Mesenchymal stem cell (in vitro differentiated cells and primary cell): ENCODE measurements around the gene AOPEP.

Experiments used
- DNase-seq: peaks from one replicate; pipeline ENCODE4 v3.0.0-alpha.2; 2013
- H2AFZ ChIP-seq: one replicate; pipeline ENCODE4 v1.6.1; 2013; ENCODE audit warnings: low read depth, mild to moderate bottlenecking, control low read depth, inconsistent platforms, low read length, moderate library complexity
- H2AK5ac ChIP-seq: 2 replicates; pipeline ENCODE4 v1.6.1; 2013; ENCODE audit warnings: low read length, moderate library complexity, mild to moderate bottlenecking, inconsistent platforms; ENCODE audit not compliant: severe bottlenecking
- H2BK120ac ChIP-seq: one replicate; pipeline ENCODE4 v1.6.1; 2013; ENCODE audit warnings: low read depth, mild to moderate bottlenecking, inconsistent platforms, low read length, moderate library complexity
- H2BK12ac ChIP-seq, 2 experiments: one replicate each; pipeline ENCODE4 v1.6.1; 2013; ENCODE audit warnings: inconsistent platforms in 2 of 2, low read length in 2 of 2, mild to moderate bottlenecking in 2 of 2, moderate library complexity in 2 of 2, control low read depth in 1 of 2
- H2BK15ac ChIP-seq: one replicate; pipeline ENCODE4 v1.6.1; 2013; ENCODE audit warnings: mild to moderate bottlenecking, low read depth, inconsistent platforms; ENCODE audit not compliant: poor library complexity, severe bottlenecking
- H2BK5ac ChIP-seq: 2 replicates; pipeline ENCODE4 v1.6.1; 2013; ENCODE audit warnings: low read depth, mild to moderate bottlenecking, low read length, control low read depth, inconsistent platforms; ENCODE audit not compliant: poor library complexity, severe bottlenecking
- H3K14ac ChIP-seq, 2 experiments: one replicate each; pipeline ENCODE4 v1.6.1; 2013; ENCODE audit warnings: inconsistent platforms in 2 of 2, low read length in 2 of 2, control low read depth in 1 of 2, mild to moderate bottlenecking in 1 of 2, moderate library complexity in 1 of 2
- H3K18ac ChIP-seq, 2 experiments: one replicate each; pipeline ENCODE4 v1.6.1; 2013; ENCODE audit warnings: inconsistent platforms in 2 of 2, low read length in 2 of 2, control low read depth in 1 of 2, low read depth in 1 of 2, mild to moderate bottlenecking in 1 of 2
- H3K23ac ChIP-seq, 2 experiments: one replicate each; pipeline ENCODE4 v1.6.1; 2013; ENCODE audit warnings: inconsistent platforms in 2 of 2, low read length in 2 of 2, mild to moderate bottlenecking in 2 of 2, moderate library complexity in 2 of 2, control low read depth in 1 of 2
- H3K27ac ChIP-seq: 2 replicates; pipeline ENCODE4 v1.5.1; 2013; ENCODE audit warnings: mild to moderate bottlenecking, moderate library complexity, low read length, control low read depth, inconsistent platforms; ENCODE audit not compliant: poor library complexity, severe bottlenecking
- H3K27me3 ChIP-seq, 2 experiments: 2 replicates each; pipeline versions ENCODE4 v1.6.1 to v1.7.0; 2013; ENCODE audit warnings: low read length in 2 of 2, mild to moderate bottlenecking in 2 of 2, moderate library complexity in 2 of 2, control low read depth in 1 of 2, inconsistent platforms in 1 of 2; ENCODE audit not compliant: control insufficient read depth in 1 of 2, insufficient read depth in 1 of 2
- H3K36me3 ChIP-seq, 2 experiments: 2 replicates each; pipeline versions ENCODE4 v1.6.1 to v1.7.0; 2013; ENCODE audit warnings: low read length in 2 of 2, control low read depth in 1 of 2, inconsistent platforms in 1 of 2, low read depth in 1 of 2, mild to moderate bottlenecking in 1 of 2; ENCODE audit not compliant: insufficient read depth in 2 of 2, control insufficient read depth in 1 of 2
- H3K4ac ChIP-seq, 2 experiments: one replicate each; pipeline ENCODE4 v1.6.1; 2013; ENCODE audit warnings: inconsistent platforms in 2 of 2, low read length in 2 of 2, mild to moderate bottlenecking in 2 of 2, moderate library complexity in 2 of 2, control low read depth in 1 of 2, low read depth in 1 of 2
- H3K4me1 ChIP-seq: 2 replicates; pipeline ENCODE4 v1.6.1; 2013; ENCODE audit warnings: low read depth, low read length, control low read depth; ENCODE audit not compliant: control insufficient read depth, insufficient read depth
- H3K4me2 ChIP-seq: 2 replicates; pipeline ENCODE4 v1.6.1; 2013; ENCODE audit warnings: low read length, mild to moderate bottlenecking, inconsistent platforms; ENCODE audit not compliant: poor library complexity, severe bottlenecking
- H3K4me3 ChIP-seq, 2 experiments: 2 replicates each; pipeline versions ENCODE4 v1.5.1 to v1.7.0; 2013; ENCODE audit warnings: low read length in 2 of 2, mild to moderate bottlenecking in 2 of 2, control low read depth in 1 of 2, low read depth in 1 of 2; ENCODE audit not compliant: insufficient read depth in 1 of 2
- H3K79me1 ChIP-seq: replicated peaks from 2 replicates; pipeline ENCODE4 v1.6.1; 2013; ENCODE audit warnings: mild to moderate bottlenecking, control low read depth, low read length, inconsistent platforms; ENCODE audit not compliant: poor library complexity, severe bottlenecking
- H3K9ac ChIP-seq: 2 replicates; pipeline ENCODE4 v1.7.0; 2013; ENCODE audit warnings: mild to moderate bottlenecking, low read length, moderate library complexity
- H3K9me3 ChIP-seq: 2 replicates; pipeline ENCODE4 v1.7.0; 2013; ENCODE audit warnings: mild to moderate bottlenecking, low read length; ENCODE audit not compliant: control insufficient read depth
- H4K8ac ChIP-seq: one replicate; pipeline ENCODE4 v1.6.1; 2013; ENCODE audit warnings: inconsistent platforms, mild to moderate bottlenecking, low read length, moderate library complexity
- H4K91ac ChIP-seq: one replicate; pipeline ENCODE4 v1.6.1; 2013; ENCODE audit warnings: mild to moderate bottlenecking, low read length, inconsistent platforms
- WGBS: methylation state at CpG from one replicate; pipeline ENCODE4 v1.1.7; 2013; ENCODE audit warnings: mixed read lengths; 5-methylcytosine and 5-hydroxymethylcytosine counted together

The AOPEP gene

GRCh38 chr9:94741866-94742265, 15.4 kb downstream of the AOPEP start:
- no peaks in the 10 kb centered on the region for H3K27me3 ChIP-seq
- H2BK15ac ChIP-seq = no peak overlapping the region
- no peak overlapping the region for H3K14ac ChIP-seq
- peaks cover 0 to 5% of the 10 kb centered on the region in 2 experiments for H3K36me3 ChIP-seq
- no peak overlapping the region for H3K4me2 ChIP-seq
- peak; percentile 41 for DNase-seq
- no peak overlapping the region for H2BK12ac ChIP-seq
- H3K4ac ChIP-seq = no peak overlapping the region
- H2AFZ ChIP-seq = no peak overlapping the region
- no peak overlapping the region for H3K4me3 ChIP-seq
- no peaks in the 10 kb centered on the region for H3K9me3 ChIP-seq
- H3K9ac ChIP-seq = no peak overlapping the region
- H4K8ac ChIP-seq = no peak overlapping the region
- H3K79me1 ChIP-seq = peaks cover 31% of the 10 kb centered on the region
- H4K91ac ChIP-seq = no peak overlapping the region
- 42% methylated on average over 3 of the region's 3 CpGs for WGBS
- H3K27ac ChIP-seq = no peak overlapping the region
- H3K4me1 ChIP-seq = peaks cover 3% of the 10 kb centered on the region
- no peak overlapping the region for H2BK5ac ChIP-seq
- H2AK5ac ChIP-seq = no peak overlapping the region
- no peak overlapping the region for H3K18ac ChIP-seq
- no peak overlapping the region for H2BK120ac ChIP-seq
- H3K23ac ChIP-seq = no peak overlapping the region

- Histone ChIP-seq H3K9me3 (no peaks in the 10 kb centered on the region), H3K4me2 (no peak overlapping the region), H3K27me3 (no peaks in the 10 kb centered on the region), H3K4me3 (no peak overlapping the region), H2BK15ac (no peak overlapping the region), H2AK5ac (no peak overlapping the region), H2BK12ac (no peak overlapping the region), H3K18ac (no peak overlapping the region), H4K8ac (no peak overlapping the region), H2BK120ac (no peak overlapping the region), H3K4ac (no peak overlapping the region), H3K36me3 (peaks cover 0 to 5% of the 10 kb centered on the region in 2 experiments), H3K23ac (no peak overlapping the region), H3K27ac (no peak overlapping the region), H3K14ac (no peak overlapping the region), H3K9ac (no peak overlapping the region), H2BK5ac (no peak overlapping the region), H3K4me1 (peaks cover 3% of the 10 kb centered on the region), H3K79me1 (peaks cover 25% of the 10 kb centered on the region), H4K91ac (no peak overlapping the region), H2AFZ (no peak overlapping the region)
- 88% methylated on average over 6 of the region's 6 CpGs for WGBS
- DNase-seq = peak; percentile 13
Measured at GRCh38 chr9:94743035-94743954, 16.8 kb downstream of the AOPEP start.

- H2BK12ac ChIP-seq = no peak overlapping the region
- no peak overlapping the region for H3K23ac ChIP-seq
- no peak overlapping the region for H2BK120ac ChIP-seq
- no peak overlapping the region for H4K8ac ChIP-seq
- no peak overlapping the region for H2AK5ac ChIP-seq
- 97% methylated on average over 5 of the region's 8 CpGs for WGBS
- H3K27ac ChIP-seq = no peak overlapping the region
- H3K9ac ChIP-seq = no peak overlapping the region
- no peak for DNase-seq
- H3K27me3 ChIP-seq = no peaks in the 10 kb centered on the region
- H2BK15ac ChIP-seq = no peak overlapping the region
- no peak overlapping the region for H2AFZ ChIP-seq
- peaks cover 3% of the 10 kb centered on the region for H3K4me1 ChIP-seq
- H3K4me2 ChIP-seq = no peak overlapping the region
- no peak overlapping the region for H3K4me3 ChIP-seq
- H3K36me3 ChIP-seq = peaks cover 4 to 16% of the 10 kb centered on the region in 2 experiments
- no peak overlapping the region for H3K14ac ChIP-seq
- no peak overlapping the region for H4K91ac ChIP-seq
- no peak overlapping the region for H3K4ac ChIP-seq
- H2BK5ac ChIP-seq = no peak overlapping the region
- peak overlapping the region in 1 of 2 experiments; percentile 5 for H3K18ac ChIP-seq
- peaks cover 17% of the 10 kb centered on the region for H3K79me1 ChIP-seq
- peaks cover 11% of the 10 kb centered on the region for H3K9me3 ChIP-seq
Measured at GRCh38 chr9:94745806-94746540, 19.5 kb downstream of the AOPEP start.
